KOPT-K1 (cell line): Measurements from ENCODE around the gene PARD3B.

Source experiments
- H3K27ac ChIP-seq: fragments of 200-600 bp; sonication (generic); 2 replicates; pipeline ENCODE4 v1.5.1; 2016; ENCODE audit warnings: antibody characterized with exemption, mild to moderate bottlenecking, low read depth, low read length; ENCODE audit not compliant: poor library complexity, severe bottlenecking
- H3K36me3 ChIP-seq: fragments of 200-600 bp; sonication (generic); 2 replicates; pipeline ENCODE4 v1.5.1; 2017; ENCODE audit warnings: antibody characterized with exemption, mild to moderate bottlenecking, low read length, moderate library complexity; ENCODE audit not compliant: insufficient read depth
- H3K9me3 ChIP-seq: fragments of 200-600 bp; sonication (generic); 2 replicates; pipeline ENCODE4 v1.5.1; 2017; ENCODE audit warnings: antibody characterized with exemption, low read length, mild to moderate bottlenecking; ENCODE audit not compliant: insufficient read depth, poor library complexity, severe bottlenecking

Gene PARD3B

GRCh38 chr2:205079173-205079572 lies 533.9 kb downstream of the PARD3B start:
- no peaks in the 10 kb centered on the region for H3K9me3 ChIP-seq
- H3K27ac ChIP-seq, result no peak overlapping the region
- H3K36me3 ChIP-seq, result no peaks in the 10 kb centered on the region

DNA sequence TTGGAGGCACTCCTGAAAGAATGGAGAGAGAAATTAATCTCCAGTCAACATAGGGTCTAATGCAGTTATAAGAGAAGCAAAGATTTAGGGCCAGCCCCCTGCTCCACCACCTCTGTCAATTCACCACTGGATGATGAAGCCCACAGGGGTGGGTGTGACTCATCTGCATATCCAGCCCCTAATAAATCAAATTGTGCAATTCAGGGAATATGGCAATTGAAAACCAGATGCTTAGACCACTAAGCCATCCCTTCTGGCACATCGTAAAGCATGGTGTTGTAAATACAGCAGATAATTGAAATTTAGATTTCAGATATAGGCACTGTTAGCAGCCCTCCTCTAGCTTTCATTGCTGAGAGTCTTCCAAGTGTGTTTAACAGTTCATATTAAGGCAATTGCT lies 541.4 kb downstream of the PARD3B start:
- H3K27ac ChIP-seq, result no peak overlapping the region
- no peaks in the 10 kb centered on the region for H3K9me3 ChIP-seq
- no peaks in the 10 kb centered on the region for H3K36me3 ChIP-seq

DNA sequence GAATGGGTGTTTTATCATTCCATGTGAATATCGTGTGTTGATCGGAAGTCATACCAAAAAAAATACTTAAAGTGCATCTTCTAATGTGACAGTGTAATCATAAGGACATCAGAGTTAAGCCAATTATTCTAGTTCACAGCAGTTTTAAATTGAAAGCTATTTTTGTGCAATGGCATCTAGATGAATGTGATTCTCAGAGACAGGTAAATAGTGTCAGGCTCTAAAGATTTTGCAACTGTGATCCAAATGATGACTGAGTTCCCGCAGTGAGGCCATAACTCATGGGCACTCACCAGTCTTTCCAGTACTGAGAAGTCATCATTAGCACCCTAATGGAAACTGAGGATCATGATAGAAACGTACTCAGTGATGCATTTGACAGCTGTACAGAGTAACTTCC lies 542.6 kb downstream of the PARD3B start:
- Histone ChIP-seq H3K27ac (no peak overlapping the region), H3K36me3 (no peaks in the 10 kb centered on the region), H3K9me3 (no peaks in the 10 kb centered on the region)

- no peaks in the 10 kb centered on the region for H3K36me3 ChIP-seq
- no peak overlapping the region for H3K27ac ChIP-seq
- no peaks in the 10 kb centered on the region for H3K9me3 ChIP-seq
Measured at GRCh38 chr2:205089958-205090357, 544.7 kb downstream of the PARD3B start.

GRCh38 chr2:205091411-205091810 lies 546.1 kb downstream of the PARD3B start:
- no peaks in the 10 kb centered on the region for H3K36me3 ChIP-seq
- H3K27ac ChIP-seq, result no peak overlapping the region

DNA sequence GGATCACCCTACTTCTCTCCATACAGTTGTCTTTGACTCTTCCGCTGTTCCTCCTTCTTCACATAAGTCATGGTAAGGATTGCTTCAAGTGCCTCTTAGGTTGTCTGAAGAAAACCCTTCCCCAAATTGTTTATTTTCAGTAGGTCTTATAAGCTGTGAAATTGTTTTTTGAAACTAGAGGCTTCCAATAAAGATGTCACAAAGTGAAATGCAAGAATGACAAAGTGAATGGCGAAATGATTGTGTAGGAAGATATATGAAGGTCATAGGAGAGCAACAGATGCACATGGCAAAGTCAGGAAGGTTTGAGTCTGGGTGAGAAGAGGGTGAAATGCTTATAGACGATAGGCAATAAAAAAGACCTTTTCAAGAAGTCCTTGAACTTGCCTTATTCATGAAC lies 548.8 kb downstream of the PARD3B start:
- Histone ChIP-seq H3K9me3 (no peaks in the 10 kb centered on the region), H3K27ac (no peak overlapping the region), H3K36me3 (no peaks in the 10 kb centered on the region)

More at GRCh38 chr2:205091411-205091810, 546.1 kb downstream of the PARD3B start:
- H3K9me3 ChIP-seq, result no peaks in the 10 kb centered on the region

DNA sequence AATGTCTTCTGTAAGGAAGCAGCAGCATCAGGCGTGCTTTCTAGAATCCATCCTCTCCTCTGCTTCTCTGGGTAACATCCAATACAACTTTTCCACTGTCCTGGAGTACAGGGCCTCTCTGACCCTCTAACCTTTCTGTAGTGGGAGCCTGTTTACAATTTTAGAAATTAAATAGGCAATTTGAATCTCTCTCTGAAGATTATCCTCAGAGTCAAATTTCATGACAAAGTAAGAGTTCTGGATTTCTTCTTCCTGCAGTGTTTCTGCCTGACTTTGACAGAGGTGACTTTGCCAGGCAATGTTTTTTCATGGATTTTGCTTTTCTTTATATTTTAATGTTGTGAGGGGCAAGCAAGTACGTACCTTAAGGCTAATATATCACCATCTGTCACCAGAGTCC lies 558.4 kb downstream of the PARD3B start:
- Histone ChIP-seq H3K9me3 (no peaks in the 10 kb centered on the region), H3K27ac (no peak overlapping the region), H3K36me3 (no peaks in the 10 kb centered on the region)

- no peak overlapping the region for H3K27ac ChIP-seq
- no peaks in the 10 kb centered on the region for H3K36me3 ChIP-seq
- H3K9me3 ChIP-seq, result no peaks in the 10 kb centered on the region
Measured at GRCh38 chr2:205107810-205108209, 562.5 kb downstream of the PARD3B start.

- H3K36me3 ChIP-seq, result no peaks in the 10 kb centered on the region
- no peak overlapping the region for H3K27ac ChIP-seq
Measured at GRCh38 chr2:205115511-205115910, 570.2 kb downstream of the PARD3B start.

GRCh38 chr2:205117125-205117524 lies 571.9 kb downstream of the PARD3B start:
- no peak overlapping the region for H3K27ac ChIP-seq
- no peaks in the 10 kb centered on the region for H3K9me3 ChIP-seq
- H3K36me3 ChIP-seq, result no peaks in the 10 kb centered on the region

More at GRCh38 chr2:205115511-205115910, 570.2 kb downstream of the PARD3B start:
- no peaks in the 10 kb centered on the region for H3K9me3 ChIP-seq

- no peaks in the 10 kb centered on the region for H3K9me3 ChIP-seq
- no peaks in the 10 kb centered on the region for H3K36me3 ChIP-seq
- H3K27ac ChIP-seq, result no peak overlapping the region
Measured at GRCh38 chr2:205119136-205119535, 573.9 kb downstream of the PARD3B start.

DNA sequence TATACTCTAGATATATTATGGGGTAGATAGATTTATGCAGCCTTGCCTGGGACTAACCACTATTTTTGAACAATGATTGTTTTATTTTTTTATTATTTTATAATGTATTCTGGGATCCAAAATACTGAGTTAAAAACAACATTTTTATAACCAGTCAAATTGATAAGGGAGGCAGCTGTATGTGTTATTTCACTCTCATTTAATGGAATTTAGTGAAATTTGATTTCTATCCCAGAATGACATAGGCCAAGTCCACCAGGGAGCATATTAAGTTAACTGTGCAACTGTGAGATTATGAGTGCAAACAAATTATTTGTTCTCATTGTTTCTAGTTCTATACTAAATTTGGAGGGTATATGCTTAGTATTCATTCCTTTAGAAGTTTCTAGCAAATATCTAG lies 583.5 kb downstream of the PARD3B start:
- no peaks in the 10 kb centered on the region for H3K36me3 ChIP-seq
- H3K9me3 ChIP-seq, result no peaks in the 10 kb centered on the region
- no peak overlapping the region for H3K27ac ChIP-seq

GRCh38 chr2:205129531-205129930 lies 584.3 kb downstream of the PARD3B start:
- H3K36me3 ChIP-seq, result no peaks in the 10 kb centered on the region
- H3K9me3 ChIP-seq, result no peaks in the 10 kb centered on the region
- H3K27ac ChIP-seq, result no peak overlapping the region

DNA sequence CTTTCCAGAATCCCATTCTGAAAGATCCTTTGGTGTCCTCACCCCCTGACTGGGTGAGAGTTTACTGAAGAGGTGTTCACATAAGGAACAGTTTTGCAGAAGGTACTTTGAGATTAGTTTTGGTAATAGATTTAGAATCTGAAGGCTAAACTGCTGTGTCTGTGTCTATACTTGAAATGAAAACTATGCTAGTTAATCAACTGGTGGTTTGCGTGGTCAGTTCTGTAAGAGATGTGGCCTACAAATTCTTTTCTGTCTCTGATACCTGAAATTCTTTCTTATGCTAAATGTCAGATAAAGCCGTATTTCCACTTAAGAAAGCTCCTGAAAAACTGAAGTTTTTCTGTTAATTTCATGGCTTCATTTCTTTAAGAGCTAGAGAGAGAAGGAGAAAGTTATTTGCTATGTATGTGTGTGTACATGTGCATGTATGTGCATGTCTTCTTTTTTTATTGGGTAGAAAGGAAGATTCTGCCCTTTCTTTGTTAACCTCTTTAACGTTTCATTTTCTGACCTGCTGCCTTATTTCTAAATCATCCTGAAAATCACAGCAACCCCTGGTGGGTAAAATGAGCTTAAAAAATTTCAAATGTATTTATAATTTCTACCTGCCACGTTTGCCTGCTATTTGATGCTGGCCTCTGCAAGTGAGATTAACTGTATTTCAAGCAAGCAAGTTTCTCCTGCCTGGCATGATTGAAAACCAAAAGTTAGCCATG lies 585.0 kb downstream of the PARD3B start:
- no peaks in the 10 kb centered on the region for H3K36me3 ChIP-seq
- H3K9me3 ChIP-seq, result no peaks in the 10 kb centered on the region
- no peak overlapping the region for H3K27ac ChIP-seq

- Histone ChIP-seq H3K27ac (no peak overlapping the region), H3K36me3 (no peaks in the 10 kb centered on the region), H3K9me3 (no peaks in the 10 kb centered on the region)
Measured at GRCh38 chr2:205133544-205133943, 588.3 kb downstream of the PARD3B start.

- Histone ChIP-seq H3K36me3 (no peaks in the 10 kb centered on the region), H3K27ac (no peak overlapping the region), H3K9me3 (no peaks in the 10 kb centered on the region)
Measured at GRCh38 chr2:205138735-205139134, 593.5 kb downstream of the PARD3B start.
